IMR-90 (cell line): ENCODE data around the gene PGRMC1. TPM values are rescaled to one million over a fixed set of nuclear protein-coding genes. Genes with fewer than 3 reads are reported as not detected.

Source experiments
- ATAC-seq: fragments of 200-7000 bp; cut with Tn5 transposase; 2 replicates; pipeline ENCODE4 v1.9.1; 2020; ENCODE audit warnings: low read depth, mild to moderate bottlenecking, moderate library complexity
- BruUV-seq: library from RNA; stranded (reverse); fragments of 400-500 nt; replicated peaks from 2 replicates; lab custom pipeline; 2021; lab: Mats Ljungman, UMichigan
- CTCF ChIA-PET: fragments of 300-600 bp; formaldehyde crosslinking; extraction: SDS; loops from one replicate; lab custom pipeline; 2021; ENCODE audit warnings: antibody characterized with exemption; lab: Yijun Ruan, JAX
- POLR2A ChIA-PET: fragments of 300-600 bp; sonication (Branson Sonifier 250); formaldehyde crosslinking; loops from one replicate; lab custom pipeline; 2022; ENCODE audit warnings: antibody characterized with exemption; ENCODE audit not compliant: unreplicated experiment; lab: Charles Lee
- DNase-seq: peaks from one replicate; pipeline ENCODE4 v3.0.0; 2013
- H2AFZ ChIP-seq: replicated peaks from 2 replicates; pipeline ENCODE3; 2013; ENCODE audit warnings: low read length, mild to moderate bottlenecking; ENCODE audit not compliant: poor library complexity
- H2AK5ac ChIP-seq: 2 replicates; pipeline ENCODE4 v1.6.1; 2013; ENCODE audit warnings: low read depth, low read length, inconsistent platforms
- H2AK9ac ChIP-seq: replicated peaks from 2 replicates; pipeline ENCODE3; 2013; ENCODE audit warnings: mild to moderate bottlenecking, low read depth, low read length, moderate library complexity; ENCODE audit not compliant: poor library complexity
- H2BK120ac ChIP-seq: 2 replicates; pipeline ENCODE4 v1.6.1; 2013; ENCODE audit warnings: low read depth, low read length, inconsistent platforms
- H2BK15ac ChIP-seq: 3 replicates; pipeline ENCODE4 v1.6.1; 2013; ENCODE audit warnings: low read depth, low read length, inconsistent platforms
- H2BK20ac ChIP-seq: 2 replicates; pipeline ENCODE4 v1.6.1; 2013; ENCODE audit warnings: low read depth, mild to moderate bottlenecking, inconsistent platforms, low read length, moderate library complexity
- H2BK5ac ChIP-seq: 2 replicates; pipeline ENCODE4 v1.6.1; 2013; ENCODE audit warnings: mild to moderate bottlenecking, low read depth, low read length, inconsistent platforms; ENCODE audit not compliant: poor library complexity, severe bottlenecking
- H3K14ac ChIP-seq: replicated peaks from 2 replicates; pipeline ENCODE4 v1.6.1; 2013; ENCODE audit warnings: low read depth, low read length, inconsistent platforms
- H3K18ac ChIP-seq: 2 replicates; pipeline ENCODE4 v1.6.1; 2013; ENCODE audit warnings: low read depth, low read length, control low read depth
- H3K23ac ChIP-seq: 2 replicates; pipeline ENCODE4 v1.6.1; 2013; ENCODE audit warnings: low read depth, low read length, inconsistent platforms
- H3K27ac ChIP-seq: 2 replicates; pipeline ENCODE4 v1.5.1; 2013; ENCODE audit warnings: mild to moderate bottlenecking, control low read depth, low read length; ENCODE audit not compliant: insufficient read depth
- H3K27me3 ChIP-seq: 2 replicates; pipeline ENCODE4 v1.6.1; 2013; ENCODE audit warnings: low read length; ENCODE audit not compliant: control insufficient read depth, insufficient read depth
- H3K36me3 ChIP-seq: 2 replicates; pipeline ENCODE4 v1.6.1; 2013; ENCODE audit warnings: low read length, mixed read lengths; ENCODE audit not compliant: control insufficient read depth, insufficient read depth
- H3K4ac ChIP-seq: 2 replicates; pipeline ENCODE4 v1.6.1; 2013; ENCODE audit warnings: low read depth, low read length, inconsistent platforms
- H3K4me1 ChIP-seq: 2 replicates; pipeline ENCODE4 v1.6.1; 2013; ENCODE audit warnings: low read length, mixed read lengths; ENCODE audit not compliant: control insufficient read depth, insufficient read depth
- H3K4me2 ChIP-seq: 2 replicates; pipeline ENCODE4 v1.6.1; 2013; ENCODE audit warnings: low read depth, mild to moderate bottlenecking, control low read depth, low read length, moderate library complexity
- H3K4me3 ChIP-seq: 2 replicates; pipeline ENCODE4 v1.5.1; 2013; ENCODE audit warnings: low read depth, mild to moderate bottlenecking, control low read depth, low read length, moderate library complexity; ENCODE audit not compliant: insufficient read depth
- H3K56ac ChIP-seq: 2 replicates; pipeline ENCODE4 v1.6.1; 2013; ENCODE audit warnings: low read length, inconsistent platforms; ENCODE audit not compliant: insufficient read depth; ENCODE audit errors: extremely low read depth
- H3K79me1 ChIP-seq, 2 experiments: 2 replicates each; pipeline ENCODE4 v1.6.1; 2013; ENCODE audit warnings: low read length in 2 of 2, inconsistent platforms in 1 of 2, low read depth in 1 of 2
- H3K9ac ChIP-seq: 2 replicates; pipeline ENCODE4 v1.6.1; 2013; ENCODE audit warnings: low read depth, low read length, control low read depth
- H3K9me1 ChIP-seq: 2 replicates; pipeline ENCODE4 v1.6.1; 2013; ENCODE audit warnings: low read length, inconsistent platforms; ENCODE audit not compliant: insufficient read depth
- H3K9me3 ChIP-seq: 2 replicates; pipeline ENCODE4 v1.6.1; 2013; ENCODE audit warnings: low read length; ENCODE audit not compliant: control insufficient read depth, insufficient read depth
- H4K20me1 ChIP-seq: 2 replicates; pipeline ENCODE4 v1.6.1; 2013; ENCODE audit warnings: low read length, inconsistent platforms; ENCODE audit not compliant: insufficient read depth
- H4K5ac ChIP-seq: 2 replicates; pipeline ENCODE4 v1.6.1; 2013; ENCODE audit warnings: mild to moderate bottlenecking, low read depth, low read length, control low read depth
- H4K8ac ChIP-seq, 2 experiments: 2 replicates each; pipeline ENCODE4 v1.6.1; 2013; ENCODE audit warnings: low read depth in 2 of 2, low read length in 2 of 2, control low read depth in 1 of 2, inconsistent platforms in 1 of 2
- H4K91ac ChIP-seq: 2 replicates; pipeline ENCODE4 v1.6.1; 2013; ENCODE audit warnings: low read depth, low read length, inconsistent platforms; ENCODE audit not compliant: insufficient read depth
- BHLHE40 ChIP-seq: fragments of 150-350 bp; IDR thresholded peaks from 2 replicates; pipeline ENCODE4 v1.6.1; 2016; ENCODE audit warnings: mild to moderate bottlenecking, low read depth, low read length
- CEBPB ChIP-seq: IDR thresholded peaks from 2 replicates; pipeline ENCODE4 v1.6.1; 2012; ENCODE audit warnings: low read depth, low read length, improper control_type of control experiment
- CHD1 ChIP-seq: IDR thresholded peaks from 2 replicates; pipeline ENCODE4 v1.6.1; 2012; ENCODE audit warnings: low read depth, low read length, improper control_type of control experiment
- FOS ChIP-seq: fragments of 150-350 bp; IDR thresholded peaks from 2 replicates; pipeline ENCODE4 v1.6.1; 2016; ENCODE audit warnings: low read depth, low read length
- MAFK ChIP-seq: IDR thresholded peaks from 2 replicates; pipeline ENCODE4 v1.6.1; 2012; ENCODE audit warnings: low read depth, low read length, improper control_type of control experiment
- MAZ ChIP-seq: IDR thresholded peaks from 2 replicates; pipeline ENCODE4 v1.6.1; 2012; ENCODE audit warnings: low read depth, mild to moderate bottlenecking, low read length, improper control_type of control experiment, moderate library complexity, borderline replicate concordance
- MXI1 ChIP-seq: IDR thresholded peaks from 2 replicates; pipeline ENCODE4 v1.6.1; 2012; ENCODE audit warnings: low read depth, mild to moderate bottlenecking, low read length, moderate library complexity, borderline replicate concordance
- NFE2L2 ChIP-seq: fragments of 150-350 bp; IDR thresholded peaks from 2 replicates; pipeline ENCODE4 v1.6.1; 2016; ENCODE audit warnings: low read depth, mild to moderate bottlenecking, low read length
- POLR2A ChIP-seq: IDR thresholded peaks from 2 replicates; pipeline ENCODE4 v1.6.1; 2012; ENCODE audit warnings: mild to moderate bottlenecking, low read depth, low read length
- RAD21 ChIP-seq: IDR thresholded peaks from 2 replicates; pipeline ENCODE4 v1.6.1; 2012; ENCODE audit warnings: low read length, improper control_type of control experiment
- RCOR1 ChIP-seq: IDR thresholded peaks from 2 replicates; pipeline ENCODE4 v1.6.1; 2012; ENCODE audit warnings: mild to moderate bottlenecking, low read length, improper control_type of control experiment; ENCODE audit not compliant: insufficient replicate concordance
- RFX5 ChIP-seq: IDR thresholded peaks from 2 replicates; pipeline ENCODE4 v1.8.0; 2012; ENCODE audit warnings: low read depth, mild to moderate bottlenecking, low read length, moderate library complexity
- SMC3 ChIP-seq: fragments of 150-350 bp; IDR thresholded peaks from 2 replicates; pipeline ENCODE4 v1.6.1; 2016; ENCODE audit warnings: low read depth, mild to moderate bottlenecking, antibody characterized with exemption, low read length, moderate library complexity
- WGBS, 2 experiments: methylation state at CpG; one replicate each; pipeline versions ENCODE4 v1.1.5 to v1.1.7; 2013; ENCODE audit warnings: missing lambda C conversion rate in 2 of 2; ENCODE audit not compliant: insufficient read length in 1 of 2; ENCODE audit errors: extremely low coverage in 2 of 2; 5-methylcytosine and 5-hydroxymethylcytosine counted together
- dilution Hi-C: fragments of 300-500 bp; cut with HindIII; formaldehyde crosslinking; loops from one replicate; pipeline ENCODE4 v1.14.3; 2018; ENCODE audit warnings: low sequenced_read_pairs; ENCODE audit not compliant: unreplicated experiment
- in situ Hi-C: fragments of 300-500 bp; cut with MboI; formaldehyde crosslinking; loops from 3 replicates; pipeline ENCODE4 v1.14.3; 2019; ENCODE audit warnings: low sequenced_read_pairs, inconsistent platforms, mixed read lengths
- intact Hi-C: fragments of 100-400 bp; cut with micrococcal nuclease; formaldehyde crosslinking; loops from 2 replicates; pipeline ENCODE4 v1.10.0; 2022
- polyA plus RNA-seq, 3 experiments: library from polyadenylated mRNA; depleted of rRNA; stranded (reverse); fragments of >200 nt; gene quantifications; 2 replicates each; pipeline ENCODE4 v1.2.3, GENCODE V29; 2012; ENCODE audit warnings: low replicate concordance in 1 of 3
- total RNA-seq: library from RNA; depleted of rRNA; stranded (reverse); fragments of >200 nt; gene quantifications from 2 replicates; pipeline ENCODE4 v1.2.3, GENCODE V29; 2012
- TF ChIP-seq, protein P1 (sequence below): fragments of 150-350 bp; IDR thresholded peaks from 2 replicates; pipeline ENCODE4 v1.6.1; 2017; ENCODE audit warnings: mild to moderate bottlenecking, antibody characterized with exemption, low read length, low read depth
- TF ChIP-seq, protein P2 (sequence below): fragments of 150-350 bp; IDR thresholded peaks from 2 replicates; pipeline ENCODE4 v1.6.1; 2016; ENCODE audit warnings: low read depth, mild to moderate bottlenecking, low read length, moderate library complexity, borderline replicate concordance
- TF ChIP-seq, protein P3 (sequence below): conservative IDR thresholded peaks from 2 replicates; pipeline ENCODE4 v1.5.1; 2012; ENCODE audit warnings: mild to moderate bottlenecking, low read depth, low read length, improper control_type of control experiment

The PGRMC1 gene
- total and polyA plus RNA-seq, 2 of the 4 experiments (the other 2 are of a cell fraction) = 58.5 to 75.3 TPM

DNA sequence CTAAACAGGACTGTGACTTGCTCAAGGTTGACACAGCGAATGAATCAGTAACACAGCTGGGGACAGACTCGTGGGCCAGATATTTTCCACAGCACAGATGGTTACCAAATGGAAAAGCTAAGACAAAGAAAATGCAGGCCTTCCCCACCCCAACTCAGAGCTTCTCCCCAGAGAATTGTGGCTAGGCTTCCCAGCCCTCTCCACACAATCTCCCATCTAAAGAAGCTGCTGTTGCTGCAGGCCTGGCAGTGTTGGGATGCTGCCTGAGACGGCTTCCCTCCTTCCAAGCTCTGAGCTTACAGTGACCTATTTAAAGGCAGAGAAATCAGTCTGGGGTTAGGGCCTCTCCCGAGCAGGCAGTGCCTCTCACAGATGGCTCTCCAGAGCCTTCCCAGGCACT, 46.5 kb upstream of the PGRMC1 start:
- BruUV-seq = no TSS peak
- H3K14ac ChIP-seq = no peak overlapping the region
- H3K23ac ChIP-seq = no peak overlapping the region
- dilution Hi-C loops = no loop called here
- H3K27me3 ChIP-seq = peaks cover 4% of the 10 kb centered on the region
- in situ Hi-C loops = no loop called here
- H3K4ac ChIP-seq = no peak overlapping the region
- ChIA-PET CTCF (no interaction called here), POLR2A (no interaction called here)
- H3K4me3 ChIP-seq = no peak overlapping the region
- H2AK5ac ChIP-seq = no peak overlapping the region
- no peak overlapping the region for H2BK20ac ChIP-seq
- H3K79me1 ChIP-seq = no peaks in the 10 kb centered on the region
- no peak overlapping the region for H3K27ac ChIP-seq
- no peaks in the 10 kb centered on the region for H3K9me3 ChIP-seq
- H3K9ac ChIP-seq = no peak overlapping the region
- ATAC-seq (no peak), DNase-seq (no peak)
- intact Hi-C loops = no loop called here
- H4K5ac ChIP-seq = no peak overlapping the region
- H3K56ac ChIP-seq = no peak overlapping the region
- H2AFZ ChIP-seq = no peak overlapping the region
- no peaks in the 10 kb centered on the region for H4K20me1 ChIP-seq
- no peak overlapping the region for H2BK120ac ChIP-seq
- H2BK5ac ChIP-seq = no peak overlapping the region
- no peak for TF ChIP-seq NFE2L2
- TF ChIP-seq RCOR1 = no peak
- no peak for TF ChIP-seq SMC3
- no peak for TF ChIP-seq POLR2A
- TF ChIP-seq, protein P1, sequence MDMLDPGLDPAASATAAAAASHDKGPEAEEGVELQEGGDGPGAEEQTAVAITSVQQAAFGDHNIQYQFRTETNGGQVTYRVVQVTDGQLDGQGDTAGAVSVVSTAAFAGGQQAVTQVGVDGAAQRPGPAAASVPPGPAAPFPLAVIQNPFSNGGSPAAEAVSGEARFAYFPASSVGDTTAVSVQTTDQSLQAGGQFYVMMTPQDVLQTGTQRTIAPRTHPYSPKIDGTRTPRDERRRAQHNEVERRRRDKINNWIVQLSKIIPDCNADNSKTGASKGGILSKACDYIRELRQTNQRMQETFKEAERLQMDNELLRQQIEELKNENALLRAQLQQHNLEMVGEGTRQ = no peak
- TF ChIP-seq RFX5 = no peak
- TF ChIP-seq CEBPB = no peak
- no peak for TF ChIP-seq MXI1
- no peak for TF ChIP-seq BHLHE40
- no peak for TF ChIP-seq MAZ
- TF ChIP-seq, protein P2, sequence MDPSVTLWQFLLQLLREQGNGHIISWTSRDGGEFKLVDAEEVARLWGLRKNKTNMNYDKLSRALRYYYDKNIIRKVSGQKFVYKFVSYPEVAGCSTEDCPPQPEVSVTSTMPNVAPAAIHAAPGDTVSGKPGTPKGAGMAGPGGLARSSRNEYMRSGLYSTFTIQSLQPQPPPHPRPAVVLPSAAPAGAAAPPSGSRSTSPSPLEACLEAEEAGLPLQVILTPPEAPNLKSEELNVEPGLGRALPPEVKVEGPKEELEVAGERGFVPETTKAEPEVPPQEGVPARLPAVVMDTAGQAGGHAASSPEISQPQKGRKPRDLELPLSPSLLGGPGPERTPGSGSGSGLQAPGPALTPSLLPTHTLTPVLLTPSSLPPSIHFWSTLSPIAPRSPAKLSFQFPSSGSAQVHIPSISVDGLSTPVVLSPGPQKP = no peak
- no peak for TF ChIP-seq RAD21
- no peak for TF ChIP-seq MAFK
- no peak for TF ChIP-seq FOS
- TF ChIP-seq, protein P3, sequence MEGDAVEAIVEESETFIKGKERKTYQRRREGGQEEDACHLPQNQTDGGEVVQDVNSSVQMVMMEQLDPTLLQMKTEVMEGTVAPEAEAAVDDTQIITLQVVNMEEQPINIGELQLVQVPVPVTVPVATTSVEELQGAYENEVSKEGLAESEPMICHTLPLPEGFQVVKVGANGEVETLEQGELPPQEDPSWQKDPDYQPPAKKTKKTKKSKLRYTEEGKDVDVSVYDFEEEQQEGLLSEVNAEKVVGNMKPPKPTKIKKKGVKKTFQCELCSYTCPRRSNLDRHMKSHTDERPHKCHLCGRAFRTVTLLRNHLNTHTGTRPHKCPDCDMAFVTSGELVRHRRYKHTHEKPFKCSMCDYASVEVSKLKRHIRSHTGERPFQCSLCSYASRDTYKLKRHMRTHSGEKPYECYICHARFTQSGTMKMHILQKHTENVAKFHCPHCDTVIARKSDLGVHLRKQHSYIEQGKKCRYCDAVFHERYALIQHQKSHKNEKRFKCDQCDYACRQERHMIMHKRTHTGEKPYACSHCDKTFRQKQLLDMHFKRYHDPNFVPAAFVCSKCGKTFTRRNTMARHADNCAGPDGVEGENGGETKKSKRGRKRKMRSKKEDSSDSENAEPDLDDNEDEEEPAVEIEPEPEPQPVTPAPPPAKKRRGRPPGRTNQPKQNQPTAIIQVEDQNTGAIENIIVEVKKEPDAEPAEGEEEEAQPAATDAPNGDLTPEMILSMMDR = no peak
- no peak for TF ChIP-seq CHD1
- no peaks in the 10 kb centered on the region for H3K4me1 ChIP-seq
- WGBS, 2 experiments = no CpG with 5 or more reads among the region's 4 CpGs
- no peak overlapping the region for H2BK15ac ChIP-seq
- H4K8ac ChIP-seq = no peak overlapping the region
- no peaks in the 10 kb centered on the region for H3K9me1 ChIP-seq
- H3K4me2 ChIP-seq = no peak overlapping the region
- no peak overlapping the region for H3K18ac ChIP-seq
- H2AK9ac ChIP-seq = no peak overlapping the region
- no peaks in the 10 kb centered on the region for H3K36me3 ChIP-seq
- no peak overlapping the region for H4K91ac ChIP-seq
